T-cell (primary cell): ENCODE measurements around the gene RNF225. TPM values are rescaled to one million over a fixed set of nuclear protein-coding genes. Genes with fewer than 3 reads are reported as not detected.

Experiments used
- ATAC-seq, 4 experiments: fragments of 200-7000 bp in 3 of 4; fragments of 150-1000 bp in 1 of 4; cut with Tn5 transposase; replicated peaks in 1 of 4; 1 replicate in 3 of 4; 2 replicates in 1 of 4; pipeline ENCODE4 v1.10.0; 2021; ENCODE audit warnings: moderate library complexity in 3 of 4, mild to moderate bottlenecking in 2 of 4, moderate number of reproducible peaks in 1 of 4
- CTCF ChIA-PET, 2 donors: fragments of 300-600 bp; sonication (Branson Sonifier 250); formaldehyde crosslinking; loops; one replicate each; lab custom pipeline; 2022; ENCODE audit warnings: antibody characterized with exemption in 2 of 2; lab: Charles Lee
- POLR2A ChIA-PET, 2 donors: fragments of 300-600 bp; sonication (Branson Sonifier 250); formaldehyde crosslinking; loops; one replicate each; lab custom pipeline; 2022; ENCODE audit warnings: antibody characterized with exemption in 2 of 2; lab: Charles Lee
- DNase-seq, 35 experiments: peaks; one replicate each; pipeline versions ENCODE4 v3.0.0 to v3.0.0-alpha.2; 2013 to 2023
- H3K27ac ChIP-seq: one replicate; pipeline ENCODE4 v1.5.1; 2013; ENCODE audit warnings: low read length
- H3K27me3 ChIP-seq, 2 experiments: replicated peaks in 1 of 2; 1 replicate in 1 of 2; 2 replicates in 1 of 2; pipeline versions ENCODE4 v1.6.1 to v1.7.0; 2013; ENCODE audit warnings: low read length in 1 of 2, mixed read lengths in 1 of 2; ENCODE audit not compliant: control insufficient read depth in 2 of 2, insufficient read depth in 2 of 2; ENCODE audit errors: extremely low read depth in 1 of 2
- H3K36me3 ChIP-seq, 2 donors: 1 replicate in 1 of 2; 2 replicates in 1 of 2; pipeline versions ENCODE4 v1.6.1 to v1.7.0; 2013; ENCODE audit warnings: low read length in 1 of 2; ENCODE audit not compliant: control insufficient read depth in 2 of 2, insufficient read depth in 1 of 2; ENCODE audit errors: extremely low read depth in 1 of 2
- H3K4me1 ChIP-seq, 2 experiments: 1 replicate in 1 of 2; 2 replicates in 1 of 2; pipeline versions ENCODE4 v1.6.1 to v1.7.0; 2013; ENCODE audit warnings: low read length in 2 of 2, mixed read lengths in 1 of 2; ENCODE audit not compliant: insufficient read depth in 2 of 2, control insufficient read depth in 1 of 2; ENCODE audit errors: extremely low read depth in 1 of 2
- H3K4me3 ChIP-seq, 2 donors: 1 replicate in 1 of 2; 2 replicates in 1 of 2; pipeline versions ENCODE4 v1.5.1 to v1.7.0; 2013; ENCODE audit warnings: mild to moderate bottlenecking in 2 of 2, low read length in 1 of 2, moderate library complexity in 1 of 2; ENCODE audit not compliant: control insufficient read depth in 1 of 2; ENCODE audit errors: extremely low read depth in 1 of 2
- H3K9me3 ChIP-seq: 2 replicates; pipeline ENCODE4 v1.7.0; 2013
- H3K27ac Mint-ChIP-seq, 2 donors: one replicate each; pipeline ENCODE4 v1.8.0; 2020 to 2021; ENCODE audit warnings: mild to moderate bottlenecking in 2 of 2, mixed read lengths in 2 of 2
- H3K27me3 Mint-ChIP-seq, 2 donors: one replicate each; pipeline ENCODE4 v1.8.0; 2021 to 2022; ENCODE audit warnings: mixed read lengths in 2 of 2
- H3K36me3 Mint-ChIP-seq: one replicate; pipeline ENCODE4 v1.8.0; 2021; ENCODE audit warnings: mixed read lengths
- H3K4me1 Mint-ChIP-seq, 3 donors: one replicate each; pipeline ENCODE4 v1.8.0; 2020 to 2022; ENCODE audit warnings: mixed read lengths in 3 of 3, mild to moderate bottlenecking in 1 of 3
- H3K4me3 Mint-ChIP-seq, 3 donors: one replicate each; pipeline ENCODE4 v1.8.0; 2020 to 2022; ENCODE audit warnings: mild to moderate bottlenecking in 3 of 3, mixed read lengths in 3 of 3, moderate library complexity in 3 of 3
- H3K9me3 Mint-ChIP-seq, 3 donors: one replicate each; pipeline ENCODE4 v1.8.0; 2020 to 2022; ENCODE audit warnings: mixed read lengths in 3 of 3
- WGBS: methylation state at CpG from one replicate; pipeline ENCODE4 v1.1.5; 2013; ENCODE audit warnings: missing lambda C conversion rate; ENCODE audit not compliant: insufficient coverage; 5-methylcytosine and 5-hydroxymethylcytosine counted together
- total RNA-seq, 35 experiments: library from RNA in 6 of 35; stranded (reverse) in 6 of 35; fragments of 120-200 nt in 1 of 35; gene quantifications; one replicate each; pipeline versions ENCODE4 v1.2.1 to v1.2.4 and lab custom pipeline; 2013 to 2026

RNF225 gene
- total RNA-seq, 5 donors from 2014 or later (not counting 1 experiment from before 2014, with no cell fraction given) = 0.44 to 1.9 (median 0.51) TPM; not detected in 1

GRCh38 chr19:58380662-58381459, 14.6 kb upstream of the RNF225 start, which contains the start of gene ZNF837:
Gene ZNF837, minus strand, starts transcription at chr19:58381030. Its CDS starts 11,698 bp downstream, at chr19:58369332.
- peaks cover 7 to 35% of the 10 kb centered on the region in 2 experiments for H3K4me1 ChIP-seq
- Mint-ChIP-seq H3K9me3 (no peaks in the 10 kb centered on the region), H3K4me1 (peaks cover 30 to 36% (median 32%) of the 10 kb centered on the region in 3 donors), H3K4me3 (peak within 1 kb of the TSS; percentile 87 to 95 (median 87)), H3K27ac (peak within 1 kb of the TSS; percentile 94), H3K27me3 (no peaks in the 10 kb centered on the region), H3K36me3 (no peaks in the 10 kb centered on the region)
- H3K27ac ChIP-seq = peak within 1 kb of the TSS; percentile 90
- H3K4me3 ChIP-seq = peak within 1 kb of the TSS; percentile 67 to 73
- peak; percentile 85 to 89 (median 86) for ATAC-seq
- DNase-seq = peak; percentile 91 to 100 (median 98)
- no peaks in the 10 kb centered on the region for H3K27me3 ChIP-seq
- ChIA-PET CTCF (interaction anchor here in 1 of 2 donors (0.6 kb wide), 1 partner anchor 38 kb away, joined by 3 read pairs; no protein-coding TSS in a partner anchor), POLR2A (interaction anchor here in 1 of 2 donors (1.2 kb wide), 1 partner anchor 28 kb away, joined by 6 read pairs; the partner anchor contains the start of gene ZNF584)
- H3K9me3 ChIP-seq = no peaks in the 10 kb centered on the region
- H3K36me3 ChIP-seq = no peaks in the 10 kb centered on the region
- under 1% methylated on average over 74 of the region's 83 CpGs for WGBS

- no peak for DNase-seq
- H3K4me3 ChIP-seq = peak overlapping the region; percentile 64 to 67
- peak overlapping the region; percentile 90 for H3K27ac ChIP-seq
- 49% methylated on average over 10 of the region's 26 CpGs for whole genome bisulfite sequencing
- POLR2A ChIA-PET = interaction anchor here in 1 of 2 donors (0.6 to 1.2 kb wide), 3 partner anchors 27 to 674 kb away, joined by 3 to 7 read pairs (median 6); partner anchors contain the start of gene ZNF584
- ATAC-seq = no peak
- Mint-ChIP-seq H3K27me3 (no peaks in the 10 kb centered on the region), H3K9me3 (no peaks in the 10 kb centered on the region), H3K27ac (peak overlapping the region; percentile 94), H3K36me3 (no peaks in the 10 kb centered on the region), H3K4me3 (peak overlapping the region; percentile 87 to 95 (median 87)), H3K4me1 (peaks cover 32 to 39% (median 35%) of the 10 kb centered on the region in 3 donors)
- H3K9me3 ChIP-seq = no peaks in the 10 kb centered on the region
- no peaks in the 10 kb centered on the region for H3K36me3 ChIP-seq
- CTCF ChIA-PET = interaction anchor here (0.5 to 0.6 kb wide), 2 partner anchors 35 to 38 kb away, joined by 3 read pairs; no protein-coding TSS in a partner anchor
- H3K27me3 ChIP-seq = no peaks in the 10 kb centered on the region
- peaks cover 8 to 42% of the 10 kb centered on the region in 2 experiments for H3K4me1 ChIP-seq
Observed at GRCh38 chr19:58381460-58382212, 13.8 kb upstream of the RNF225 start.

GRCh38 chr19:58382997-58383603, 12.4 kb upstream of the RNF225 start:
- CTCF ChIA-PET = no interaction called here
- no peak for ATAC-seq
- Mint-ChIP-seq H3K27me3 (no peaks in the 10 kb centered on the region), H3K4me3 (peak overlapping the region; percentile 43 to 95 (median 52)), H3K36me3 (peaks cover 3% of the 10 kb centered on the region), H3K9me3 (no peaks in the 10 kb centered on the region), H3K27ac (peak overlapping the region in 1 of 2 donors; percentile 11), H3K4me1 (peaks cover 47 to 52% (median 47%) of the 10 kb centered on the region in 3 donors)
- peaks cover 15 to 55% of the 10 kb centered on the region in 2 experiments for H3K4me1 ChIP-seq
- no peak overlapping the region for H3K4me3 ChIP-seq
- POLR2A ChIA-PET = no interaction called here
- no peak for DNase-seq
- 96% methylated on average over 4 of the region's 6 CpGs for WGBS
- H3K27ac ChIP-seq = no peak overlapping the region
- peaks cover 0 to under 1% of the 10 kb centered on the region in 2 donors for H3K36me3 ChIP-seq
- no peaks in the 10 kb centered on the region for H3K9me3 ChIP-seq
- no peaks in the 10 kb centered on the region for H3K27me3 ChIP-seq

- CTCF ChIA-PET = interaction anchor here in 1 of 2 donors (0.6 kb wide), 1 partner anchor 663 kb away, joined by 4 read pairs; no protein-coding TSS in a partner anchor
- Histone ChIP-seq H3K27ac (peak overlapping the region; percentile 96), H3K27me3 (no peaks in the 10 kb centered on the region), H3K36me3 (peaks cover 0 to 15% of the 10 kb centered on the region in 2 donors), H3K4me3 (no peak overlapping the region), H3K9me3 (no peaks in the 10 kb centered on the region), H3K4me1 (peaks cover 14 to 50% of the 10 kb centered on the region in 2 experiments)
- Mint-ChIP-seq H3K4me1 (peaks cover 49 to 51% (median 50%) of the 10 kb centered on the region in 3 donors), H3K9me3 (no peaks in the 10 kb centered on the region), H3K27ac (peak overlapping the region; percentile 96 to 97), H3K4me3 (peak overlapping the region; percentile 92 to 93 (median 93)), H3K36me3 (peaks cover 13% of the 10 kb centered on the region), H3K27me3 (no peaks in the 10 kb centered on the region)
- 77% methylated on average over 8 of the region's 9 CpGs for WGBS
- POLR2A ChIA-PET = no interaction called here
- ATAC-seq (no peak), DNase-seq (no peak)
Observed at GRCh38 chr19:58385313-58385890, 10.1 kb upstream of the RNF225 start.

GRCh38 chr19:58385891-58386575, 9.4 kb upstream of the RNF225 start:
- Histone ChIP-seq H3K27ac (peak overlapping the region; percentile 96), H3K4me3 (peak overlapping the region; percentile 66 to 80), H3K9me3 (no peaks in the 10 kb centered on the region), H3K36me3 (peaks cover 0 to 20% of the 10 kb centered on the region in 2 donors), H3K27me3 (no peaks in the 10 kb centered on the region), H3K4me1 (peaks cover 14 to 48% of the 10 kb centered on the region in 2 experiments)
- Mint-ChIP-seq H3K27me3 (no peaks in the 10 kb centered on the region), H3K4me3 (peak overlapping the region; percentile 92 to 93 (median 93)), H3K4me1 (peaks cover 54 to 56% (median 54%) of the 10 kb centered on the region in 3 donors), H3K9me3 (no peaks in the 10 kb centered on the region), H3K27ac (peak overlapping the region; percentile 96 to 97), H3K36me3 (peaks cover 17% of the 10 kb centered on the region)
- WGBS = 11% methylated on average over 31 of the region's 36 CpGs
- DNase-seq (peak in 2 of 35 experiments; percentile 40 to 43), ATAC-seq (peak in 1 of 4 experiments; percentile 13)
- ChIA-PET POLR2A (no interaction called here), CTCF (interaction anchor here in 1 of 2 donors (0.6 kb wide), 1 partner anchor 663 kb away, joined by 4 read pairs; no protein-coding TSS in a partner anchor)
